SK-N-SH treated with all-trans-retinoic acid at 6 μM for 48 hours (cell line): ENCODE data around the gene PLCE1.

Experiments
- OSR1 ChIP-seq: fragments of 250-450 bp; sonication (Bioruptor Pico); IDR thresholded peaks from 2 replicates; pipeline ENCODE4 v1.8.0; 2022; ENCODE audit warnings: moderate library complexity, mild to moderate bottlenecking, inconsistent platforms
- SNAI2 ChIP-seq: fragments of 250-450 bp; sonication (Bioruptor Pico); IDR thresholded peaks from 2 replicates; pipeline ENCODE4 v1.5.0; 2020; ENCODE audit warnings: mild to moderate bottlenecking, moderate library complexity
- TCF4 ChIP-seq: fragments of 250-450 bp; sonication (Bioruptor Pico); IDR thresholded peaks from 2 replicates; pipeline ENCODE4 v1.8.0; 2021; ENCODE audit warnings: mild to moderate bottlenecking, moderate library complexity, borderline replicate concordance

DNA sequence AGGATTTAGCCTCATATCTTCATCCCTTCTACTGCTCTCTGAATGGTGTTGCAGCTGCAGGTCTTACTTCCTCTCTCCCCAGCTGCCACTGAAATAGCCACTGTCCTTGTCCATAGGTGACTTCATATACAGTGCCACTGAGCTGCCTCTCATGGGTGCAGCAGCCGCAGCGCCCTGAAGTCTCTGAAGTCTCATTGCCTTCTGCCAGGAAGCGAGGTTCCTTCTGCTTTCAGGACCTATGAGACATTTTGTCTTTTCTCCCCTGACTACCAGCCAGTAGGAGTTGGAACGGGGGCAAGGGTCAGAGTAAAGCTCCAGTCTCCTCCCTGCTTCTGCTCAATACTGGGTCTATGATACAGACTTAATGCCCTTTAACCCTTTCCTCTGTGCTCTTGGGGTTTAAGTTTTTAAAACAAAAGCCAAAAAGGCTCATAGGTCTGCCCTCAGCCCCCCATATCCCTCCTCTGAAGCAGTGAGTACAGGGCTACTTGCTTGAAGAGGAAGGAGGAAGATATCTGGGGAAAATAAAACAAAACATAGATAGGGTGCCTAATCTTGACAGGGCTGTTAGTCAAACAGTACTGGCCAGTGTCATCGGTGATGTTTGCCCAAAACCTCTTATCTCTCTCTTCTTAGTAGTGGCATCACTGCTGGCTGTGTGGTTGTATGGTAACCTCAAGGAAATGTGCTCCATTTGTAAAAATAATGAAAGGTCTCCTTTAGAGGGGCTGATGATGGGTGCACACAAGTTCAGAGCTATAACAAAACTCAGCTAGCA lies 7.1 kb downstream of the PLCE1 start:
- no peak for TF ChIP-seq TCF4
- TF ChIP-seq OSR1 (CRISPR knock-in tag) = no peak
- no peak for TF ChIP-seq SNAI2
